Chondrocyte (in vitro differentiated cells): ENCODE results near the gene ANO6. TPM values are rescaled to one million over a fixed set of nuclear protein-coding genes. Genes with fewer than 3 reads are reported as not detected.

ENCODE experiments used
- DNase-seq: peaks from one replicate; pipeline ENCODE4 v3.0.0; 2021; ENCODE audit warnings: mixed read lengths, low spot score
- H3K27ac Mint-ChIP-seq: one replicate; pipeline ENCODE4 v1.8.0; 2021; ENCODE audit warnings: mild to moderate bottlenecking, moderate library complexity, mixed read lengths; ENCODE audit not compliant: unreplicated experiment
- H3K27me3 Mint-ChIP-seq: 2 replicates; pipeline ENCODE4 v1.8.0; 2021; ENCODE audit warnings: low read depth, mixed read lengths
- H3K36me3 Mint-ChIP-seq: 2 replicates; pipeline ENCODE4 v1.8.0; 2021; ENCODE audit warnings: low read depth, mixed read lengths
- H3K4me1 Mint-ChIP-seq: 2 replicates; pipeline ENCODE4 v1.8.0; 2021; ENCODE audit warnings: low read depth, mild to moderate bottlenecking, mixed read lengths
- H3K4me3 Mint-ChIP-seq: one replicate; pipeline ENCODE4 v1.8.0; 2021; ENCODE audit warnings: mild to moderate bottlenecking, moderate library complexity, mixed read lengths; ENCODE audit not compliant: unreplicated experiment
- H3K9me3 Mint-ChIP-seq: 2 replicates; pipeline ENCODE4 v1.8.0; 2021; ENCODE audit warnings: low read depth, mixed read lengths
- CTCF ChIP-seq: fragments of 200-600 bp; sonication (generic); IDR thresholded peaks from 2 replicates; pipeline ENCODE4 v1.5.0; 2021; ENCODE audit warnings: antibody characterized with exemption, mild to moderate bottlenecking, moderate library complexity
- total RNA-seq: library from RNA; stranded (reverse); gene quantifications from 3 replicates; pipeline ENCODE4 v1.2.1, GENCODE V29; 2021

Gene ANO6
- total RNA-seq, 1 donor from 2014 or later: 75.8 TPM

DNA sequence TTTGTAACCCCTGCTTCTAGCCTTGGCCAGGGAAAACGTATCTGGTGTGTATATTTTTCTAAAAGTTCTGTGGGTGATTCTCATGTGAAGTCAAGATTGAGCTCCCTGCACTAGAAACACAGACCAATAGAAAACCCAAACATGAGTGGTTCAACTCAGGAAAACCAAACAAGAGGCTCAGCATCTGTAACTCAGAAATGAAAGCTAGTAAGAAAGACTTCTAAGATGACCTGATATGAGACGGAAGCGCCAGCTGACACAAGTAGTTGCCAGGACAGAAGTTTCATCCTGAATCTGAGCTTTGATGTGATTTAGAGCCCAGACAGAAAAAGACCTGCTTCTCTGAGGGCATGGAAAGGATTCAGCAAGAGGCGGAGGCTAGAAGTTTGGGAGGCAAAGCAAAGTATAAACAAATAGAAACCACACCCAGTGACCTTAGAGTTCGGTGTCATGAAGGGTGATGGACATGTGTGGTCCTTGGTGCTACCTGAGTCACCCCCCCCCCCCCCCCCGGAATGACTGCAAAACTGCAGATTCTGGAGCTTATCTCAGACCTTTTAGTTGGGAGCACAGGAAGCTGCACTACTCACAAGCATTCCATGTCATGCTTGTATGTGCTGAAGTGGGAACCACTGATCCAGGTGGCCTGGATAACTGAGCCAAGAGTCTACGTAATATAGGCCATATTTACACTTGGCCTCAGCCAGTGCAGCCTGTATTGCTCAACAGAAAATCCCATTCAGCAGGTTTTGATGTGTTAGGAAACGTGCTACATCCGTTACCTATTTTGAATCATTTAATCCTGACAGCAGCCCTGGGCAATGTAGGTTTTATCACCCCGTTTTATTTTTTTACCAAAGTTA, 191.3 kb downstream of the ANO6 start:
- Mint-ChIP-seq H3K4me3 (no peak overlapping the region), H3K36me3 (peaks cover 30% of the 10 kb centered on the region), H3K9me3 (no peaks in the 10 kb centered on the region), H3K27me3 (no peaks in the 10 kb centered on the region), H3K4me1 (no peaks in the 10 kb centered on the region), H3K27ac (no peak overlapping the region)
- DNase-seq: no peak
- no peak for TF ChIP-seq CTCF

DNA sequence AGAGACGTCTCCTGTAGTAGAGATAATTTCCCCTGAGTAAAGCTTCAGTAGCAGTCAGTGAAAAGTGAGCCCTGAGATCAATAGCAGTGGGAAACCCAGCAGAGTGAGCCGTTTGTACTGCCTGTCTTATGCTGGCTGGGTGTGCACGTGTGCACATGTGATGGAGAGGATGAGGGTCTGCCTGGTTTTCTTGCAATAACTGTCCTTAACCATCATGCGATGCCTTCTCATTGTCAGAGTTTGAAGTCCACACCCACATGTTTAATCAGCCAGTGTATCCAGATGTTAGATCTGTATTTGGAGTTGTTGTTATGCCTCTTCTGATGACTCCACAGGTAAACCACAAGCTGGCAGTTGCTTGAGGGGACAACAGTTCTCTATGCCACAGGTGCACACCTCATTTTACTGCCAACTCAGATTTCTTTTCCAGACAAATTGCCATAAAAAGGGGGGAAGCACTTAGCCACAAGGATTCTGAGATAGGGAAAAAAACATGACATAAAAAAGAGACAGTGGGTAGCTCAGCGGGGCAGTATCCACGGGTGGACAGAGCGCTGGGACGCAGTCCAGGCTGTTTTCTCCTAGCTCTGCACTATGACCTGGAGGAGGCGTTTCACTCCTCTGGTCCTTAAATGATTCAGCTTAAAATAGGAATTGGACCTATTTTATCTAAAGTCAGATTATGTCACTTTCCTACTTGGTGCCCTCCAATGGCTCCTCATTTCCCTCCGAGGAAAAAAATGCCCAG, 192.3 kb downstream of the ANO6 start:
- no peak overlapping the region for H3K4me3 Mint-ChIP-seq
- H3K9me3 Mint-ChIP-seq: no peaks in the 10 kb centered on the region
- no peak for TF ChIP-seq CTCF
- H3K36me3 Mint-ChIP-seq: peaks cover 25% of the 10 kb centered on the region
- H3K27ac Mint-ChIP-seq: no peak overlapping the region
- H3K4me1 Mint-ChIP-seq: no peaks in the 10 kb centered on the region
- H3K27me3 Mint-ChIP-seq: no peaks in the 10 kb centered on the region
- no peak for DNase-seq

- Mint-ChIP-seq H3K4me1 (no peaks in the 10 kb centered on the region), H3K4me3 (no peak overlapping the region), H3K27ac (no peak overlapping the region), H3K9me3 (no peaks in the 10 kb centered on the region), H3K36me3 (peaks cover 25% of the 10 kb centered on the region), H3K27me3 (no peaks in the 10 kb centered on the region)
- no peak for TF ChIP-seq CTCF
- no peak for DNase-seq
Observed at GRCh38 chr12:45408729-45409114, 192.8 kb downstream of the ANO6 start.

GRCh38 chr12:45409966-45410365, 194.1 kb downstream of the ANO6 start:
- DNase-seq: no peak
- no peak overlapping the region for H3K4me3 Mint-ChIP-seq
- no peaks in the 10 kb centered on the region for H3K4me1 Mint-ChIP-seq
- H3K36me3 Mint-ChIP-seq: peaks cover 19% of the 10 kb centered on the region
- no peak for TF ChIP-seq CTCF
- no peak overlapping the region for H3K27ac Mint-ChIP-seq
- H3K9me3 Mint-ChIP-seq: no peaks in the 10 kb centered on the region
- H3K27me3 Mint-ChIP-seq: no peaks in the 10 kb centered on the region

- Mint-ChIP-seq H3K4me1 (peaks cover 9% of the 10 kb centered on the region), H3K4me3 (no peak overlapping the region), H3K36me3 (peaks cover 22% of the 10 kb centered on the region), H3K9me3 (peaks cover 3% of the 10 kb centered on the region), H3K27me3 (no peaks in the 10 kb centered on the region), H3K27ac (no peak overlapping the region)
- TF ChIP-seq CTCF: no peak
- DNase-seq: no peak
Observed at GRCh38 chr12:45411626-45412025, 195.7 kb downstream of the ANO6 start.
